NCI-H1694 (cell line): ENCODE results near the gene MEIS3.

ENCODE experiments used
- DNase-seq: peaks from one replicate; lab custom pipeline; 2025; lab: John Stamatoyannopoulos, UW

MEIS3 gene

DNA sequence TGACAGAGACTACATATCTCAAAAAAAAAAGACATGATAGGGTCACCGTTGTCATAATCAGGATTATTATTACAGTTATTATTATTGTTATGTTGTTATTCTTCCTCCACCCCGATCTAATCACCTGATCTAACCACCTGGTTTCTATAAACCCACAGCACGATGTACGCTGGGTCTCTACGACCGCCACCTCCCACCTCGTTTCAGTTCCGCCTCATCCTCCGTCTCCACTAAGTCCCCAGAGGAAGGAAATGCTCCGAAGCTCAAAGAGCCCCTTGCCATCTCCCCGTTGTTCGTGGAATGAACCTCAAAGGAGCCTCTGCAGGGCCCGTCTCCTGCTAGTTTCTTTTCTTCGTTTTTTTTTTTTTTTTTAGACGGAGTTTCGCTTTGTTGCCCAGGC, 15.9 kb upstream of the MEIS3 start:
- DNase-seq: no peak

DNA sequence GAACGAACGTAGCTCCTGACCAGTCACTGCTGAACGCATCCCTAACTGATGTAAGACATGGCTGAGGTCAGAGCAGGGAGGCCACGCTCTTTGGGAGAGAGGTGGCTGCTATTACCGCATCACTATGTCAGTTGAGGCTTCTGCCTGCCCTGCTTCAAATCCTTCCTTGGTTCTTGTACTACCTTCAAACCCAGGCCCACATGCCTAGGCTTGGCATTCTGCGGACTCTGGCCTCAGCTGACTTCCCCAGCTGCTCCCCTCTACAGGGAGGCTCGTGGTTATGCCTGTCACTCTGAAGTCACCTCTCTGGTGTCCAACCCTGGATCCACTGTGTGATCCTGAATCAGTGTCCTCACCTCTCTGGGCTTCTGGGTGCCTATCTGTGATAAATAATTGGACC, 14.8 kb upstream of the MEIS3 start:
- no peak for DNase-seq

DNA sequence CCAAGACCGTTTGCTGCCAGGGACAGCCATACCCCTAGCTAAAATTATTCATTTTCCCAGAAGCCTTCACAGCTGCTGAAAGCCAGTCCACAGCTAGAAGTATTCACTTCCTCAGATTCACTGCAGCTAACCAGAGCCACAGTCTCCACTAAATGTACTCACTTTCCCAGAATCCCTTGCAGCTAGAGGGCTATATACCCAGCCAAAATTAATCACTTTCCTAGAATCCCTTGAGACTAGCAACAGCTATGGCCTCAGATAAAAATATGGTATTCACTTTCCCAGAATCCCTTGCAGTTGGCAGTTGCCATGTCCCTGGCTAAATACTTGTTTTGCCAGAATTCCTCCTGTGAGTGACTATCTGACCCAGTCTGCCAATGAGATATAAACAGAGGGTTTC, 13.8 kb upstream of the MEIS3 start:
- DNase-seq: no peak

DNA sequence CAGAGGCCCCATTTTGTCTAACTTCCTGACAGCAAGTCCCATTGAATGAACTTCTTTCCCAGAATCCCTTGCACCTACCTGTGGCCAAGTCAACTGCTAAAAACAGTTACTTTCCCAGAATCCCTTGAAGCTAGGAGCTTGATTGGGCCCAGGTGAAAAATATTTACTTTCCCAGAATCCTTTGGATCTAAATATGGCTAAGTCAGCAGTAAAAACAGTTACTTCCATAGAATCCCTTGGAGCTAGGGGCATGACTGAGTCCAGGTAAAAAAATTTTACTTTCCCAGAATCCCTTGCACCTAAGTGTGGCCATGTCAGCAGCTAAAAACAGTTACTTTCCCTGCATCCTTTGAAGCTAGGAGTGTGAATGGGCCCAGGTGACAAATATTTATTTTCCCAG, 13.2 kb upstream of the MEIS3 start:
- no peak for DNase-seq

DNA sequence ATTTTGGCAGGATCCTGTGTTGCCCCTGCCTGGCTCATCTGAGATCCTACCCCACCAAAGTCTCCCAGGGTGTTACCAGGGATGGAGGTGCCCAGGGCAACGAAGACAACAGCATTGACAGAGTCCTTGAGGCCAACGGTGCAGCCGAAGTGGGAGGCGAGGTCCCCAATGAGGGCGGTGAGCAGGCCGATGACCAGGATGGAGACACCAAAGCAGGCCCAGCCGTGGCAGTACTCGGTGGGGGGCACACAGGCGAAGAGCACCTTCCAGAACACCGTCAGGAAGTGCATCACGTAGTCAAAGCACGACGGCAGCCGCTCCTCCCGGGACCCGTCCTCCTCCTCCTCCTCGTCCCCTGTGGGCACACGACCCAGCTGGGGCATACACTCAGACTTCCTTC, 12.8 kb upstream of the MEIS3 start:
- DNase-seq: no peak

DNA sequence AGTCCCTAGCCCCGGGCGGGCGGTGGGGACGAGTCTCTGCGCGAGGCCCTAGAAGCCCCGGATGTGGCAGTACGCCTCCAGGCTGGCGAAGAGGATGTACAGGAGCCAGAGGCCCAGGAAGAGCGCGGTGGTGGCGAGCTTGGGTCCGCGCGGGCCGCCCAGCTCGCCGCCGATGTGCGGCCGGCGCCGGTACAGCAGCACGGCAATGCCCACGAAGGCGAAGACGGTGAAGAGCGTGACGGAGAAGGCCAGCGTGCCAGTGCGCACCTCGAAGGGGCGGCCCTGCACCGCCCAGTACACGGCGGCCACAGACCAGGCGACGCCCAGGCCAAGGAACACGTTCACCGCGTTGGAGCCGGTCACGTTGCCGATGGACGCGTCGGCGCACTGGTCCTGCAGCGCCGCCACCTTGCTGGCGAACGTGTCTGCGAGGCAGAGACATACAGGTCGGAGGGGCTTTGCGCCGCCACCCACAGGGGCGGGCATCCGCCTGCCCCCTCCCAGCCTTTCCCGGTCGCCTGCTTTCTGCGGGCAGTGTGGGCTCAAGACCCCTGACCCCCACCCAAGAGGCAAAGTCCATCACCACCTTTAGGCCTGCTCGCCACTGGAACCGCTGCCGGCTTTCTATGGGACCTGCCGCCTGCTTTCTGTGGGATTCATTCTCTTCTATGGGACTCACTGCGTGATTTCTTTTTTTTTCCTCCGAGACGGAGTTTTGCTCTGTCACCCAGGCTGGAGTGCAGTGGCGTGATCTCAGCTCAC, 10.9 kb upstream of the MEIS3 start:
- DNase-seq: no peak

DNA sequence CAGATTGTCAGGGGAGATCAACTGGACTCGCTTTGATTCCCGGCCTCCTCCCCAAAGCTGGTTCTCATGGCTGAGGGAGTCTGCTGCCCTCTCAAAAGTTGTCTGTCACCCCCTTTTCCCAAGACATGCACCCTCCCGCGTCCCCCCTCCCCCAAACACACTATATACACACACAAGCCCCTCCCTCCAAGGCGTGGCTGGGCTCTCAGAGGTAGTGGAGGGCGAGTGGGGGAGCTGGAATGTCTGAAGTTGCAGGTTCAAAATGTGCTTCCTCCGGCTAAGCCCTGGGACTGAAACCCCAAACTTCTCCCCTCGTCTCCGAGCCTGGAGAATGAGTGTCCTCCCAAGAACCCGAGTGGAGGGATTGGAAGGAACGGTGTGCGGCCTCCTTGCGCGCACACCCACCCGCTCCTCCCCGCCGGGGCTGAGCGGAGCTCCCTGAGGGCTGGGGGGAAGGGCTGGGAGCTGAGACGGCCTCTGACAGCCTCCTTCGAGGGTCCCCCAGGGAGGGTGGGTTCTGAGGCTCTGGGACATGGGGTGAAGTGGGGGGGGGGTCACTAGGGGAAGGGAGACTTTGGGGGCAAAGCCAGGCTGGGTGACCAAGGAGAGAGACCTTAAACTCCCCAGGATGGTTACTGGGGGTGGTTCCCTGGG, 9.9 kb upstream of the MEIS3 start:
- no peak for DNase-seq

DNA sequence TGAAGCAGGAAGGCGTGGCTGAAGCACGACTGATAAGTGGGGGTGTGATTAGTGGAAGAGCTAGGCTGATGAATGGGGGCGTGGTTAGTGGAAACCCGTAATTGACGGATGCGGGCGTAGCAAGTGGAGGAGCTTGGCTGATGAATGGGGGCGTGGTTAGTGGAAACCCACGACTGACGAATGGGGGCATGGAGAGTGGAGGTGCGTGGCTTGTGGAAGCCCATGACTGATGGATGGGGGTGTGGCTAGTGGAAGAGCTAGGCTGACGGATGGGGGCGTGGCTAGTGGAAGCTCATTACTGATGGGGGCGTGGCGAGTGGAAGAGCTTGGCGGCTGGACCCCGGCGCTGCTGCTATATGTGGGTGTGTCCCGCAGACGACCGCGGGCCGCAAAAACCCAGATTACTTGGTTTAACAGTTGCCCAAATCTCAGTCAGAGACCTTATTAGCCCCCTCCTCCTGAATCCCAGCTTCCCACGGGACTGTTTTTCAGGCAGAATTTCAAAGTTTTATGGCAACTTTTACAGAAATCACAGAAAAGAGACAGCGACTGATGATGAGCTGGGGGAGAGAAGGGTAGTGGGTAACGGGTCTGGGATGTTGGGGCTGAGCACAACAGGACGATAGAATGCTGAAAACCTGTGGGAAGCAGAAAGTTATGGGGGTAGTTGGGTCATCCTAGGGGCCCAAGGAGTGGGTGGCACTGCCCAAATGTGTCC, 9.0 kb upstream of the MEIS3 start:
- peak; percentile 100 for DNase-seq

DNA sequence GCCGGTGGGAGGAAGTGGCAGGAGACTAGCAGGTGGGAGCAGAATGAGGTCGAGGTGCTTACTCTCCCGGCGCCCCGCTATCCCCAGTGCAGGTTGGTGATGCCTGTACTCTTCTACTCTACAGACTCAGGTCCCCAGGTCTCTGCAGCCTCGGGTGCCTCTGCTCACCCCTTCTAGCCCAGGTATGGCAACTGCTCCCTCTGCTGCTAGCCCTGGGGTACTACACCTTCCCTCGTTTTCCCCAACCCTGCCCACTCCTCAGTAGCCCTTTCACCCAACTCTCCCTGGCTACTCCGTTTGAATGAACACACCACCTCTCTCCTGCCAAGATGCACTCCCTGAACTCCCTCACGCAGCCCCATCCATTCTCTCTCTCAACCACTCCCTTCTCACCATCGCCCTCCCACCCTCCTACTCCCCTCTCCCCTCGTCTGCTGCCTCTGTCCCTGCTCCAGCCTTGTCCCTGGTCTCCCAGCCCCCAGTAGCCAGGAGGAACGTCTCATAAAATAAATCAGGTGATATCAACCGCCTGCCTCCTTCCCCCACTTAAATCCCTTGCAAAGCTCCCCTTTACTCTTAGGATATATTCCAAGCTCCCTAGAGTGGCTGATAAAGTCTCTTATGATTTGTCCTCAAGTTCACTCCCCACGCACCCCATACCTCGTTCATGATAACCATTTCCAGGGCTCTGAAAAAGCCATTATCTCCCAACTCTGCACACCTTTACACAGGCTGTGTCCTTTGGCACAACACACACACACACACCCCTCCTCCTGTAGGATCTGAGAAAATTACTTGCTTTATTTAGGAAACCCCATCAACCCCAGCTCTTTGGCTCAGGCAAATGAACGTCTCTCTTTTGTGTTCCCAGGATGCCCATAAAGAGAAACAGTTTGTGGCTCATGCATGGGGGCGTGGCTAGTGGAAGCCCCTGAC, 8.2 kb upstream of the MEIS3 start:
- peak; percentile 87 for DNase-seq

DNA sequence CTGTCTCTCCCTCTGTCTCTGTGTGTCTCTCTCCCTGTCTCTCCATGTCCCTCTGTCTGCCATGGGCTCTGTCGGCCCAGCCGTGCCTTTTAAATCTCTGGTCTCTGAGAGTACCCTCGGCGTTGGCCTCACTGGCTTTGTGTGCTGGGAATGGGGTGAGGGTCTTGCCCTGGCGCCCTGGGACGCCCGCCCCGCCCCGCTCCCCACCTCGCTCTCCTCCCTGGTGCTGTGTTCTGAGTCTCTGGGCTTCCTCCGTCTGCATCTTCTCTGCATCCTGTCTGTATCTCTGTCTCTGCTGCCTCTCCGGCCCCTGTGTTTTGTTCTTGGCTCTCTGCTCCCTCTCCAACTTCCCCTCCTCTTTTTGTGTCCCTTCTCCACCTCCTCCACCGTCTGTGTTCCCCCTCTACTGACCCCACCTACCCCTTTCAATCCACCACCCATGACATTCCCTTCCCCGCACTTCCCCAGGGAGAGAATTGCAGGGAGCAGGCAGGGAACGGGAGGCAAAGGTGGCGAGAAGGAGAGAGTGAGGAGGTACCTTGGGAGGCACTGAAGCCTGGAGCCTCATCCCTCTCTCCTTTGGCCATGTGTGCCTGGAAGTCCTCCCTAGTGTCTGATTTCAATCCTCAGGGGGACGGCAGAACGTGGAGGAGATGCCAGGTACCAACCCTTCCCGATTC, 4.0 kb upstream of the MEIS3 start:
- no peak for DNase-seq

DNA sequence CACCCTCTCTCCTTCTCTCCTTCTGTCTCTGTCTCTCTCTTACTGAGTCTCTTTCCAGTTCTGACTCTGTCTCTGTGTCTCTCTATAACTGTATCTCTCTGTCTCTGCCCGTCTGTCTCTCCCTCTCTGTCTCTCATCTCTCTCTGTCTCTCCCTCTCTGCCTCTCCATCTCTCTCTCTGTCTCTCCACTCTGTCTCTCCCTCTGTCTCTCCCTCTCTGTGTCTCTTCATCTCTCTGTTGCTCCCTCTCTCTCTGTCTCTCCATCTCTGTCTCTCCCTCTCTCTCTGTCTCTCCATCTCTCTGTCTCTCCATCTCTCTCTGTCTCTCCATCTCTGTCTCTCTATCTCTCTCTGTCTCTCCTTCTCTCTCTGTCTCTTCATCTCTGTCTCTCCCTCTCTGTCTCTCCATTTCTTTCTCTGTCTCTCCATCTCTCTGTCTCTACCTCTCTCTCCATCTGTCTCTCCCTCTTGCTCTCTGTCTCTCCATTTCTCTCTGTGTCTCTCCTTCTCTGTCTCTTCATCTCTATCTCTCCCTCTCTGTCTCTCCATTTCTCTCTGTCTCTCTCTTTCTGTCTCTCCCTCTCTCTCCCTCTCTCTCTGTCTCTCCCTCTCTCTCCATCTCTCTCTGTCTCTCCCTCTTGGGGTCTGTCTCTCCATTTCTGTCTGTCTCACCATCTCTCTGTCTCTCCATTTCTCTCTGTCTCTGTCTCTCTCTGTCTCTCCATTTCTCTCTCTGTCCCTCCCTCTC, 3.3 kb upstream of the MEIS3 start:
- DNase-seq: no peak

DNA sequence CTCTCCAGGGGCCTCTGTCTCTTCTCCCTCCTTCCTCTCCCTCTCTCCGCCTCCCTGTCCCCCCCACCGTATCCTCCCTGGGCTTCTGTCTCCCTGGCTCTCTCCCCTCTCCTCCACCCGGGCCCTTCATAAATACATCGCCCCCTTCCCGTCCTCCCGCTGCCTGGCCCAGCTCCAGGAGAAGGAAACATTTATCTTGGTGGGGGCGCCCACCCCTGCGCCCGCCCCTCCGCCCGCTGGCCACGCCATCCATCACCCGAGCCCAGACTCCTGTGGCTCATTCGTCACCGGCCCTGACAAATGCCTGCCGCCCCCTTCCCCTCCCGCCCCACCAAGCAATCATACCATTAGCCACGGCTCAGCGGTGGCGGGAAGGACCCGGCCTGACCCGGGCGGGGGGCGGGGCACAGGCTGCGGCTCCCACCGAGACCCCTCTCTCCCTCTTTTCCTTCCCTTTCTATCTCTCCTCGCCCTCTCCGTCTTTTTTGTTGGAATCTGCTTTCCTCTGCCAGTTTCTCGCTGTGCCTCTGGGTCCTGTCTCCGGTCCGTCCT, 2.6 kb upstream of the MEIS3 start:
- DNase-seq: peak; percentile 63

DNA sequence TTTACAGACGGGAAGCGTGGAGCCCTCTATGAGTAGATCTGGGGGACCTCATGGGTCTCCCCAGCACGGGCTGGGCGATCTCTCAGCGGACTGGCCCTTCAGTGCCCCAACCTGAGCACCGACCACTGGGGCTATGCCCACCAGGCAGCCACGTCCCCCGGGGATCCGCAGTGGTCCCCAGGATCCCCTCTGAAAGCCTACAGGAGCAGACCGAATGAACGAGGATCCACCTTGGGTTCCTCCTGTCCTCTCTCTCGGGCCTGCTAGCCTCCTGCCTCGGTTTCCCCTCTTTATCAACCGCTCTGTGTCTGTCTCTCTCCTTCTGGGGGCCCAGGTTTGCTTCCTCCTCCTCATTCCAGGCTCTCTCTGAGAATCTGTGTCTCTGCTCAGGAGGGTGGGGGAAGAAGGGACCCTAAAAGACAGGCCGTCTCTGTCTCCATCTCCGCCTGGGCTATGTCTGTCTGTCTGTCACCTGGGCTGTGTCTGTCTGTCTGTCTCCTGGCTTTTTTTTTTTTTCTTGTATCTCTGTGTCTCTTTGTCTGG, 2.0 kb upstream of the MEIS3 start:
- DNase-seq: no peak

DNA sequence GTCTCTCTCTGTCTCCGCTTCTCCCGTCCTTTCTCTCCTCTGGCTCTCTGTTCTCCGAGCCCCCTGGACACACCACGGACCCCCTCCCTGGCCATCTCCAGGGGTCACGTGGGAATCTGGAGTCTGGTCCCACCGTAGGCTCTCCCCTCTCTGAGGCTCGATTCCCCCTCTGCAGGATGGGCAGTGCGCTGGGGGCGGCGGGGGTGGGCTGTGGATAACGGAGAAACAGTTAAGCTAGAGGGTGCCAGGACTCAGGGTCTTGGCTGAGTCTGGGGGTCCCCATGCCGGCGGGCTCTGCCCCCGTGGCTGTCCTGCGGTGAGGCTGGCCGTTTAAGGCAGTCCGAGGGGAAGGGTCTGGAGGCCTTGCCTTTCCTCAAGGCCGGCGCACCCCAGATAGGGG, 462 bp upstream of the MEIS3 start:
- no peak for DNase-seq

DNA sequence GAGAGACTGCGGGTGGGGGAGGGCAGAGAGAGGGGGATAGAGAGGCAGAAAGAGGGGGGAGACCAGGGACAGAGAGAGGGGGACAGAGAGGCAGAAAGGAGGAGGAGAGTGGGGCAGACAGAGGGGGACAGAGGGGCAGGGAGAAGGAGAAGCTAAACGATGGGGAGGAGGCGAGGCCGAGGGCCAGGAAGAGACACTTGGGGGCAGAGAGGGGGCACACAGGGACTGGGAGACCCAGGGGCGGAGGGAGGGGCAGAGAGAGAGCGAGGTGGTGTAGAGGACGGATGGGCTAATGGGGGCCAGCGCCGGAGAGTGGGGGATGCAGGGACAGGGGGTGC, 666 bp downstream of the MEIS3 start:
- no peak for DNase-seq

DNA sequence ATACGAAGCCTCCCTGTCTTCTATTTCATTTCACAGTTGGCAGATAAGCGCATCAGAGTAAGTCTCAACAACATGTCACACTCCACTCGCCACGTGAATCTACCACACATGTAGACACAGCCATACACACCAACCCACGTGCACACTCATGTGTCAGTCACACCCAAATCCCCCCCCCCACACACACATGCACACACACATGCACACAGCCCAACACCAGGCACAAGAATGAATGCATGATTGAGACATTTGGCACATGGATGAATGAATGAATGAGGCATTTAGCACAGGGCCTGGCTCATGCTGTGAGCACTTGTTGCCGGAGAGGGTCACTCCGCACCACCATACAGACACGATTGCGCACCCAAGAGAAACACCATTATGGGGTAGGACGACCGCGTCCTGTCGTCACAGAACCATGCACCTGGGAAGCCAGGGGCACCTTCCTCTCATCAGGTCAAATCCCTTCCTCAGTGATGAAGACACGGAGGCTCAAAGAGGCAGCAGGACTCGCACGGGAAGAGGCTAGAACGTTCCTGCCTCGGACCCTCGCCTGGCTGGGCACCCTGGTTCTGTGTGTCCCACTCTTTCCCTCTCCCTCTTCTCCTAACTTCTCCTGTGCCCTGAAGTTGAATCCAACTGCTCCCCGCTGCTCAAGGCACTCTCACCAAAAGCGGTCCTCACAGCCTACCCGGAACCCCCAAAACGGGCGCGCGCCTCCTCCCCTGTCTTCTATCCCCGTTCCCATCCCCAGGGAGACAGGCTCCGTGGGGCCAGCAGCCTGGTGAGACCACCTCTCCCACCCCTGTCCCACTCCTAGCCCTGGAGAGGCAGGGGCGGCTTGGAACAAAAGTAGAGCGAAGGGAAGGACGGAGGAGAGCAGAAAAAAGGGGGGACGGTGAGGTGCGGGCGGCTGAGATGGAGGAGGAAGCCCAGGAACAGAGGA, 1.3 kb downstream of the MEIS3 start:
- DNase-seq: no peak

DNA sequence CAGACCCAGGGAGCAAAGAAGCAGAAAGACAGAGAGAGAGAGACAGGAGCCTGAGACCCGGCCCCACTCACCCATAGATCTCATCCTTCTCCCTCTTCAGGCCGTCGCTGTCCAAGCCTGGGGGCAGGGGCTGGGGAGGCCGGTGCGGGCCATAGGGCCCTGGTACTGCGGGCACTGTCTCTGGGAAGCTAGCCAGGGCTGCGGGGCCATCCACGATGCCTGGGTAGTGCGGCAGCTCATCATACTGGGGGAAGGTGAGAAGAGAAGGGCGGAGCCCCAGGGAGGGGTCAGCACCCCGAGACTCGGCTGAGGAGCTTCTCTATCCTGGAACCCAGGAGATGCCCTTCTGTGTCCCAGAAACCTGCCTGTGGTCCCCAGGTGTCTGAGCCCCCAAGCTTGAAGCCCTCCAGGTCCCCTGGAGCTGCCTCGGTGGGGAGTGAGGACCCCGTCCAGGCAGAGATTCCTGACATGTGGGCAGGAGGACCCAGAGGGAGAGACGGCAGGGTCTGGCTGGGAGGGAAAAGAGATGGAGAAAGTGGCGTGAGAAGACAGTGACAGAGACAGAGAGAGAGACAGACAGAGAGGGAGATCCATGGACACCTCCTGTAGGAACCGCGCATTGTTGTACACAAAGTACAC, 2.1 kb downstream of the MEIS3 start:
- DNase-seq: no peak

DNA sequence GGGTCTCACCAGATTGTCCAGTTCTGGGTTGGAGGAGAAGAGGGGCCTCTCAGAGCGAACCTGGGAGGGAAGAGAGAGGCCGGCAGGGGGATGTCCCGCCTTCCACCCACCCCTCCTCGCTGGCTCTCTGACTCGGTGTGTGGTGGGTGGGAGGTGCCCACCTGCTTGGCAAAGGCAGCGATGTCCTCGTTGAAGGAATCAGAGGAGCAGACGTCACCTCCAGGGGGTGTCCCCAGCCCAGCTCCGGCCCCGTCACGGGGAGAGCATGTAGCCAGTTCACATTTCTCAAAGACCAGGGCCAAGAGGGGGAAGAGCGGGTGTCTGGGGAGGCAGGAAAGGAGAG, 2.7 kb downstream of the MEIS3 start:
- DNase-seq: no peak
